Neutrophil (primary cell): ENCODE measurements around the gene TSPAN4.

Experiments
- H3K27ac ChIP-seq: fragments of 200-600 bp; sonication (generic); 2 replicates; pipeline ENCODE4 v1.5.1; 2016; ENCODE audit warnings: mild to moderate bottlenecking, moderate library complexity
- H3K27me3 ChIP-seq: fragments of 200-600 bp; sonication (generic); 2 replicates; pipeline ENCODE4 v1.6.0; 2016; ENCODE audit warnings: mild to moderate bottlenecking
- H3K36me3 ChIP-seq: fragments of 200-600 bp; sonication (generic); 2 replicates; pipeline ENCODE4 v1.5.1; 2017
- H3K4me1 ChIP-seq, 2 experiments: fragments of 200-600 bp in 1 of 2; sonication (generic) in 1 of 2; 1 replicate in 1 of 2; 2 replicates in 1 of 2; pipeline versions ENCODE4 v1.5.1 to v1.6.1; 2013 to 2016; ENCODE audit warnings: low read depth in 1 of 2, low read length in 1 of 2, mild to moderate bottlenecking in 1 of 2, moderate library complexity in 1 of 2; ENCODE audit not compliant: control insufficient read depth in 1 of 2, insufficient read depth in 1 of 2
- H3K4me3 ChIP-seq, 2 experiments: fragments of 200-600 bp in 1 of 2; sonication (generic) in 1 of 2; 1 replicate in 1 of 2; 2 replicates in 1 of 2; pipeline ENCODE4 v1.5.1; 2013 to 2016; ENCODE audit warnings: low read depth in 1 of 2, low read length in 1 of 2, mild to moderate bottlenecking in 1 of 2, moderate library complexity in 1 of 2
- H3K9me3 ChIP-seq: fragments of 200-600 bp; sonication (generic); 2 replicates; pipeline ENCODE4 v1.5.1; 2016
- TF ChIP-seq, protein P1 (sequence below): fragments of 200-600 bp; sonication (generic); IDR thresholded peaks from 2 replicates; pipeline ENCODE4 v1.5.1; 2016; ENCODE audit warnings: antibody characterized with exemption

TSPAN4 gene

DNA sequence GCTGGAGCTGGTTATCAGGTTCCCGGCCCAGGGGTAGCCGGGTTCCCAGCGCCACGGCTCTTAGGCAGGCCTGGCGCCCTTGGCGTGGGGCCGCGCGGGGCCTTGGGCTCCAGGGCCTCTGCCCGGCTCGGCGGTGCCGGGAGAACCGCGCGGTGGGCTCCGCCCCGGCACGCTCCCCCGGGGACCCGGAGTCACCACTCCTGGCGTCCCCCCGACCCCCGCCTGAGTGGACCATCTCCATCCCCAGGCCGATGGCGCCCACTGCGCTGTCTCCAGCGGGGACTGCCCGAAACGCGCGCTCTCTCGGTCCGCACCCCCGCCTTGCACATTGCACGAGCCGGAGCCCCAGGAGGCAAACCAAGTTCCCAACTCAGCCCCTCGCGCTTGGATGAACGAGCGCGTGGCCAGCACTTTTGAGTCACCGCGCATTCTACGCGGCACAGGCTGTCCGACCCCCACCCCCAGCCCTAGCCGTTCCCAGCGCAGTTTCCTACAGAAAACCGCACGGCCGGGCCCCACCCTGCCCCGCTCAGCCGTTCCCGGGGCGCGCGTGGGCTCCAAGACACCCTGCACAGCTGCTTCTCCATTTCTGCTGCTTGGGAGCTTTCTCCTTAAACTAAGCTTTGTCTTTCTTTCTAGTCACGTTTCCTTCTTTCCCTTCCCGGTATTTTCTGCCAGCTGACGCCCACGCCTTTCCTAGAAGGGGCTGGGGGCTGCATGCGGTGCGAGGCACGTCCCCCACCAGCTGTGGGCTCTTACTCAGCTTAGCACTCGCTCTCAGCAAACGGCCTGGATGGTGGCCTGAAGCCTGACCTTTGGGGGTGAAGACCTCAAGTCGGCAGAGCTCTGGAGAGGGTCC is 68.6 kb downstream of the TSPAN4 start:
- TF ChIP-seq, protein P1, sequence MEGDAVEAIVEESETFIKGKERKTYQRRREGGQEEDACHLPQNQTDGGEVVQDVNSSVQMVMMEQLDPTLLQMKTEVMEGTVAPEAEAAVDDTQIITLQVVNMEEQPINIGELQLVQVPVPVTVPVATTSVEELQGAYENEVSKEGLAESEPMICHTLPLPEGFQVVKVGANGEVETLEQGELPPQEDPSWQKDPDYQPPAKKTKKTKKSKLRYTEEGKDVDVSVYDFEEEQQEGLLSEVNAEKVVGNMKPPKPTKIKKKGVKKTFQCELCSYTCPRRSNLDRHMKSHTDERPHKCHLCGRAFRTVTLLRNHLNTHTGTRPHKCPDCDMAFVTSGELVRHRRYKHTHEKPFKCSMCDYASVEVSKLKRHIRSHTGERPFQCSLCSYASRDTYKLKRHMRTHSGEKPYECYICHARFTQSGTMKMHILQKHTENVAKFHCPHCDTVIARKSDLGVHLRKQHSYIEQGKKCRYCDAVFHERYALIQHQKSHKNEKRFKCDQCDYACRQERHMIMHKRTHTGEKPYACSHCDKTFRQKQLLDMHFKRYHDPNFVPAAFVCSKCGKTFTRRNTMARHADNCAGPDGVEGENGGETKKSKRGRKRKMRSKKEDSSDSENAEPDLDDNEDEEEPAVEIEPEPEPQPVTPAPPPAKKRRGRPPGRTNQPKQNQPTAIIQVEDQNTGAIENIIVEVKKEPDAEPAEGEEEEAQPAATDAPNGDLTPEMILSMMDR = no peak
- no peaks in the 10 kb centered on the region for H3K36me3 ChIP-seq
- no peaks in the 10 kb centered on the region for H3K9me3 ChIP-seq
- peaks cover 14 to 17% of the 10 kb centered on the region in 2 experiments for H3K4me1 ChIP-seq
- H3K27me3 ChIP-seq = no peaks in the 10 kb centered on the region
- peak overlapping the region; percentile 74 to 92 for H3K4me3 ChIP-seq
- H3K27ac ChIP-seq = peak overlapping the region; percentile 66

DNA sequence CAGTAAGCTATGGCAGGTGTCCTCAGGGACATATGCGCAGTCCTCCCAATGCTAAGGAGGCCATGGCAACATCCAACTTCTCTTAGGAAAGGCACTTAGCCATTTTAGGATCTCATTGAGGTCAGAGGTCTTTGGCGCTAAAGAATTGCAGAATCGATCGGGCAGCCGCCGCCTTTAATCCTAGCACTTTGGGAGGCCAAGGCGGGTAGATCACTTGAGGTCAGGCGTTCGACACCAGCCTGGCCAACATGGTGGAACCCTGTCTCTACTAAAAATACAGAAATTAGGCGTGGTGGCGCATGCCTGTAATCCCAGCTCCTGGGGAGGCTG is 69.2 kb downstream of the TSPAN4 start:
- TF ChIP-seq, protein P1 = no peak
- no peaks in the 10 kb centered on the region for H3K27me3 ChIP-seq
- no peaks in the 10 kb centered on the region for H3K36me3 ChIP-seq
- H3K27ac ChIP-seq = no peak overlapping the region
- H3K4me3 ChIP-seq = no peak overlapping the region
- no peaks in the 10 kb centered on the region for H3K9me3 ChIP-seq
- peaks cover 14 to 17% of the 10 kb centered on the region in 2 experiments for H3K4me1 ChIP-seq

DNA sequence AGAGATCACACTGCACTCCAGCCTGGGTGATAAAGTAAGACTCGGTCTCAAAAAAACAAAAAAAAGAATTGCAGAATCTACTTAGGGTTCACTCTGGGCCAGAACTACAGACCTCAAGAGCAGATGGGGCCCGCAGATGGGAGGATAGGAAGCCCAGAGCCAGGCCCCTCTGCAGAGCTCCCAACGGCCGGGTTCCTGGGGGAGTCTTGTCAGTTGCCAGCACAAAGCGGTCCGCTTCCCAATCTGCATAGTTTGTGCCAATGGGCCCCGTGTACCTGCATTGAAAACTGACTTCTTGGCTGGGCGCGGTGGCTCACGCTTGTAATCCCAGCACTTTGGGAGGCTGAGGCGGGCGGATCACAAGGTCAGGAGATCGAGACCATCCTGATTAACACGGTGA is 69.6 kb downstream of the TSPAN4 start:
- Histone ChIP-seq H3K9me3 (no peaks in the 10 kb centered on the region), H3K36me3 (no peaks in the 10 kb centered on the region), H3K4me1 (peaks cover 14 to 17% of the 10 kb centered on the region in 2 experiments), H3K27ac (no peak overlapping the region), H3K4me3 (no peak overlapping the region), H3K27me3 (no peaks in the 10 kb centered on the region)
- TF ChIP-seq, protein P1 = no peak

DNA sequence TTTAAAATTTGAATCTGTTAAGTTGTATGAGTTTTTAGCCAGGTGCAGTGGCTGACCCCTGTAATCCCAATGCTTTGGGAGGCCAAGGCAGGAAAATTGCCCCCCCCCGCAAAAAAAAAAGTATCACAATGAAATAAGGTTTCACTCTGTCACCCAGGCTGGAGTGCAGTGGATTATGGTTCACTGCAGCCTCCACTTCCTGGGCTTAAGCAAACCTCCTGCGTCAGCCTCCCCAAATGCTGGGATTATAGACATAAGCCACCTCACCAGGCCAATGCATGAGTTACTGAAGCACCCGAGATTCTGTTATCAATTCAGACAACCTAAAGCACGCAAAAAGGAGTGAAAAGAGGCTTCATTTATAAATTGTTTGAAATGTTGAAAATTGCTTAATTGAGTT is 70.4 kb downstream of the TSPAN4 start:
- no peak overlapping the region for H3K27ac ChIP-seq
- no peaks in the 10 kb centered on the region for H3K36me3 ChIP-seq
- no peaks in the 10 kb centered on the region for H3K9me3 ChIP-seq
- H3K27me3 ChIP-seq = no peaks in the 10 kb centered on the region
- no peak overlapping the region for H3K4me3 ChIP-seq
- TF ChIP-seq, protein P1 = no peak
- H3K4me1 ChIP-seq = peaks cover 14 to 17% of the 10 kb centered on the region in 2 experiments

DNA sequence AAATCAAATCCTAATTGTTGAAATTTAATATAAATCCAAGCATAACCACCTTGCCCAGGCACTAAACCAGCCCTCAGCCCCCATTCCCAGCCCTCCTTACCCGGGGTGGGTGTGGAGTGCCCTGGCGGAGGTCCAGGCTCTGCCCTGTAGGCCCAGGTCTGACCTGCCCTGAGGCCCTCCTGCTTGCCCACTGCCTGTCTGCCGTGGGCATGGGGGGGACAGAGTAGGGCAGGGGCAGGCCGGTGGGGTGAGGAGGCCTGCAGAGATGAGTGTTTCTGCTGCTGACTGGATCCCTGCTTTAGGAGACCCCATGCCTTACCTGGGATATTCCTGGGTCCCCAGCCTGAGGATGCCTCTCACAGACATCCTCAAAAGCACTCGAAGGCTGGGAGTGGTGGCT is 71.6 kb downstream of the TSPAN4 start:
- TF ChIP-seq, protein P1 = no peak
- Histone ChIP-seq H3K27ac (no peak overlapping the region), H3K27me3 (no peaks in the 10 kb centered on the region), H3K9me3 (no peaks in the 10 kb centered on the region), H3K4me1 (peaks cover 14 to 17% of the 10 kb centered on the region in 2 experiments), H3K36me3 (no peaks in the 10 kb centered on the region), H3K4me3 (no peak overlapping the region)
